K562 (cell line): Measurements from ENCODE around the gene RAD50. TPM values are rescaled to one million over a fixed set of nuclear protein-coding genes. Genes with fewer than 3 reads are reported as not detected.

ENCODE experiments used
- ASH1L ChIP-seq: fragments of 450-650 bp; IDR thresholded peaks from 2 replicates; pipeline ENCODE4 v1.6.1; 2018; ENCODE audit warnings: borderline replicate concordance, mild to moderate bottlenecking, low read depth; ENCODE audit not compliant: partially characterized antibody
- BCOR ChIP-seq: fragments of 450-650 bp; IDR thresholded peaks from 2 replicates; pipeline ENCODE4 v1.6.1; 2016
- FOXA3 ChIP-seq, 2 experiments: fragments of 450-650 bp in 1 of 2; sonication (generic) in 1 of 2; formaldehyde crosslinking; IDR thresholded peaks in 1 of 2; conservative IDR thresholded peaks in 1 of 2; 2 replicates each; pipeline versions ENCODE4 v1.4.0 to v1.8.0; 2020 to 2022; ENCODE audit warnings: mild to moderate bottlenecking in 2 of 2, missing genetic modification reagents in 1 of 2
- FOXP1 ChIP-seq: sonication (generic); formaldehyde crosslinking; IDR thresholded peaks from 2 replicates; pipeline ENCODE4 v1.8.0; 2022; ENCODE audit warnings: mild to moderate bottlenecking, missing genetic modification reagents
- KAT2B ChIP-seq: IDR thresholded peaks from one replicate; pipeline ENCODE4 v1.6.1; 2012; ENCODE audit warnings: low read depth, mild to moderate bottlenecking, control low read depth, inconsistent platforms, low read length, moderate library complexity
- MITF ChIP-seq: IDR thresholded peaks from 2 replicates; pipeline ENCODE4 v1.6.1; 2014; ENCODE audit warnings: antibody characterized with exemption
- SMAD2 ChIP-seq: fragments of 150-350 bp; IDR thresholded peaks from 2 replicates; pipeline ENCODE4 v1.6.1; 2014; ENCODE audit warnings: low read depth, mild to moderate bottlenecking, low read length
- ZNF395 ChIP-seq: fragments of 200-800 bp; sonication (Bioruptor generic); IDR thresholded peaks from 2 replicates; pipeline ENCODE4 v1.6.1; 2017; ENCODE audit warnings: missing genetic modification characterization, missing compliant biosample characterization
- ZNF444 ChIP-seq: fragments of 250-450 bp; sonication (Bioruptor Pico); IDR thresholded peaks from 2 replicates; pipeline ENCODE4 v1.4.0; 2020; ENCODE audit warnings: mild to moderate bottlenecking, moderate library complexity
- polyA plus RNA-seq, 8 experiments: library from polyadenylated mRNA; depleted of rRNA in 4 of 8; stranded (reverse) in 5 of 8; unstranded in 3 of 8; fragments of >200 nt; fragmentation: Nextera tagmentation in 2 of 8; fragmentation: Illumina TruSeq in 1 of 8; extraction: Ambion mirVana in 2 of 8; extraction: Trizol in 1 of 8; gene quantifications; 2 replicates each; pipeline versions ENCODE4 v1.2.1 to v1.2.3, GENCODE V29; 2011 to 2014; ENCODE audit warnings: inconsistent platforms in 1 of 8, missing spikeins in 1 of 8
- total RNA-seq, 7 experiments: library from RNA; depleted of rRNA in 6 of 7; stranded (reverse); fragments of >200 nt in 6 of 7; fragmentation: Illumina TruSeq in 2 of 7; extraction: Trizol in 2 of 7; gene quantifications; 2 replicates each; pipeline versions ENCODE4 v1.2.1 to v1.2.3, GENCODE V29; 2011 to 2021; ENCODE audit warnings: low replicate concordance in 1 of 7
- TF ChIP-seq, protein P1 (sequence below): fragments of 250-450 bp; sonication (Bioruptor Pico); IDR thresholded peaks from 2 replicates; pipeline ENCODE4 v1.4.0; 2020
- TF ChIP-seq, protein P2 (sequence below): fragments of 450-650 bp; IDR thresholded peaks from 2 replicates; pipeline ENCODE4 v1.6.1; 2016; ENCODE audit warnings: borderline replicate concordance

Gene RAD50
- total and polyA plus RNA-seq, 9 of the 15 experiments (the other 6 are each of a cell fraction or from before 2014, with no cell fraction given) = 15.3 to 74.2 (median 44.1) TPM

DNA sequence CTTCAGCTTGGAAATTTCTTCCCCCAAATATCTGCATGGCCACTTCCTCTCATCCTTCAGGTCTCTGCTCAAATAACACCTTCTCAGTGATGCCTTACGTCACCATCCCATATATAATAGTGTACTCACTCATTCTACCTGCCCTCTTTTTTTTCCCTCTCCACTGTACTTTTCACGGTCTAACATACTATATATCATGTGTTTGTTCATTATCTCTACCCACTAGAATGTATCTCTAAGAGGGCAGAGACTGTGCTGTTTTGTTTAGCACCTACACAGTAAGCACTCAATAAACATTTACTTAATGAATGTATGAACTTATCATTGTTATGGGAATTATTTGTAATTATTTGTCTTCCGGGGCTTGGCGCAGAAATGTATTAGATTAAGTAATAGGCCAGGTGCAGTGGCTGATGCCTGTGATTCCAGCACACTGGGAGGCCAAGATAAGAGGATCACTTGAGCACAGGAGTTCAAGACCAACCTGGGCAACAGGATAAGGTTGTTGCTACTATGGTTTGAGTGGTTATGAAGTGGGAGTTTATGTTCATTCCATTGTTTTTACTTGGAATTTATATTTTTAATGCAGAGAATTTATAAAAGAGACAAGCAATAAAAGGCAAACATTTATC lies 95.2 kb downstream of the RAD50 start (continued):
- TF ChIP-seq, protein P1, sequence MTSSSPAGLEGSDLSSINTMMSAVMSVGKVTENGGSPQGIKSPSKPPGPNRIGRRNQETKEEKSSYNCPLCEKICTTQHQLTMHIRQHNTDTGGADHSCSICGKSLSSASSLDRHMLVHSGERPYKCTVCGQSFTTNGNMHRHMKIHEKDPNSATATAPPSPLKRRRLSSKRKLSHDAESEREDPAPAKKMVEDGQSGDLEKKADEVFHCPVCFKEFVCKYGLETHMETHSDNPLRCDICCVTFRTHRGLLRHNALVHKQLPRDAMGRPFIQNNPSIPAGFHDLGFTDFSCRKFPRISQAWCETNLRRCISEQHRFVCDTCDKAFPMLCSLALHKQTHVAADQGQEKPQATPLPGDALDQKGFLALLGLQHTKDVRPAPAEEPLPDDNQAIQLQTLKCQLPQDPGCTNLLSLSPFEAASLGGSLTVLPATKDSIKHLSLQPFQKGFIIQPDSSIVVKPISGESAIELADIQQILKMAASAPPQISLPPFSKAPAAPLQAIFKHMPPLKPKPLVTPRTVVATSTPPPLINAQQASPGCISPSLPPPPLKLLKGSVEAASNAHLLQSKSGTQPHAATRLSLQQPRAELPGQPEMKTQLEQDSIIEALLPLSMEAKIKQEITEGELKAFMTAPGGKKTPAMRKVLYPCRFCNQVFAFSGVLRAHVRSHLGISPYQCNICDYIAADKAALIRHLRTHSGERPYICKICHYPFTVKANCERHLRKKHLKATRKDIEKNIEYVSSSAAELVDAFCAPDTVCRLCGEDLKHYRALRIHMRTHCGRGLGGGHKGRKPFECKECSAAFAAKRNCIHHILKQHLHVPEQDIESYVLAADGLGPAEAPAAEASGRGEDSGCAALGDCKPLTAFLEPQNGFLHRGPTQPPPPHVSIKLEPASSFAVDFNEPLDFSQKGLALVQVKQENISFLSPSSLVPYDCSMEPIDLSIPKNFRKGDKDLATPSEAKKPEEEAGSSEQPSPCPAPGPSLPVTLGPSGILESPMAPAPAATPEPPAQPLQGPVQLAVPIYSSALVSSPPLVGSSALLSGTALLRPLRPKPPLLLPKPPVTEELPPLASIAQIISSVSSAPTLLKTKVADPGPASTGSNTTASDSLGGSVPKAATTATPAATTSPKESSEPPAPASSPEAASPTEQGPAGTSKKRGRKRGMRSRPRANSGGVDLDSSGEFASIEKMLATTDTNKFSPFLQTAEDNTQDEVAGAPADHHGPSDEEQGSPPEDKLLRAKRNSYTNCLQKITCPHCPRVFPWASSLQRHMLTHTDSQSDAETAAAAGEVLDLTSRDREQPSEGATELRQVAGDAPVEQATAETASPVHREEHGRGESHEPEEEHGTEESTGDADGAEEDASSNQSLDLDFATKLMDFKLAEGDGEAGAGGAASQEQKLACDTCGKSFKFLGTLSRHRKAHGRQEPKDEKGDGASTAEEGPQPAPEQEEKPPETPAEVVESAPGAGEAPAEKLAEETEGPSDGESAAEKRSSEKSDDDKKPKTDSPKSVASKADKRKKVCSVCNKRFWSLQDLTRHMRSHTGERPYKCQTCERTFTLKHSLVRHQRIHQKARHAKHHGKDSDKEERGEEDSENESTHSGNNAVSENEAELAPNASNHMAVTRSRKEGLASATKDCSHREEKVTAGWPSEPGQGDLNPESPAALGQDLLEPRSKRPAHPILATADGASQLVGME (CRISPR knock-in tag) = no peak
- TF ChIP-seq SMAD2 (no peak), MITF (peak; percentile 62), FOXP1 (CRISPR knock-in tag) (no peak), ZNF395 (CRISPR knock-in tag) (no peak), BCOR (peak; percentile 71; the same call in 1 of the 2 replicates), FOXA3 (CRISPR knock-in tag; conservative IDR thresholded peaks at IDR 0.05 in 1 of 2, IDR thresholded peaks at IDR 0.05 in 1 of 2) (no peak), ZNF444 (no peak), KAT2B (no peak), ASH1L (no peak)
- TF ChIP-seq, protein P2, sequence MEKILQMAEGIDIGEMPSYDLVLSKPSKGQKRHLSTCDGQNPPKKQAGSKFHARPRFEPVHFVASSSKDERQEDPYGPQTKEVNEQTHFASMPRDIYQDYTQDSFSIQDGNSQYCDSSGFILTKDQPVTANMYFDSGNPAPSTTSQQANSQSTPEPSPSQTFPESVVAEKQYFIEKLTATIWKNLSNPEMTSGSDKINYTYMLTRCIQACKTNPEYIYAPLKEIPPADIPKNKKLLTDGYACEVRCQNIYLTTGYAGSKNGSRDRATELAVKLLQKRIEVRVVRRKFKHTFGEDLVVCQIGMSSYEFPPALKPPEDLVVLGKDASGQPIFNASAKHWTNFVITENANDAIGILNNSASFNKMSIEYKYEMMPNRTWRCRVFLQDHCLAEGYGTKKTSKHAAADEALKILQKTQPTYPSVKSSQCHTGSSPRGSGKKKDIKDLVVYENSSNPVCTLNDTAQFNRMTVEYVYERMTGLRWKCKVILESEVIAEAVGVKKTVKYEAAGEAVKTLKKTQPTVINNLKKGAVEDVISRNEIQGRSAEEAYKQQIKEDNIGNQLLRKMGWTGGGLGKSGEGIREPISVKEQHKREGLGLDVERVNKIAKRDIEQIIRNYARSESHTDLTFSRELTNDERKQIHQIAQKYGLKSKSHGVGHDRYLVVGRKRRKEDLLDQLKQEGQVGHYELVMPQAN = no peak
